Activated CD8-positive, alpha-beta memory T cell treated with anti-CD3 and anti-CD28 coated beads for 48 hours (primary cell): ENCODE measurements around the gene COL8A1.

ENCODE experiments used
- DNase-seq, 3 experiments: peaks; one replicate each; pipeline ENCODE4 v3.0.0-alpha.2; 2020; ENCODE audit warnings: low read depth in 2 of 3, low spot score in 2 of 3

The COL8A1 gene

DNA sequence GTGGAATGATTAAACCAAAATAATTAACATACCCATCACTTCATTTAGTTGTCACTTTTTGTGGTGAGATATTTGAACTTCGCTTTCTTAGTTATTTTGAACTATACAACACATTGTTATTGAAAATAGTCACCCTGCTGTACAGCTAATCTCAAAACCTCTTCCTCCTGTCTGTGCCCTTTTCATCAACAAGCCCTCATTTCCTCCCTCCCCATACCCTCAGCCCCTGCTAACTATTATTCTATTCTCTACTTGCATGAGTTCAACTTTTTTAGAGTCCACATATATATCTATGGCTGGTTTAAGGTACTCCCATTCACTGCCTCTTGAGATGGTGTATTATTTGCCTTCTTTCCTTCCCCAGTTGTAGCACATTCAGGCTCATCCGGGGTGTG, 32.2 kb downstream of the COL8A1 start:
- no peak for DNase-seq

DNA sequence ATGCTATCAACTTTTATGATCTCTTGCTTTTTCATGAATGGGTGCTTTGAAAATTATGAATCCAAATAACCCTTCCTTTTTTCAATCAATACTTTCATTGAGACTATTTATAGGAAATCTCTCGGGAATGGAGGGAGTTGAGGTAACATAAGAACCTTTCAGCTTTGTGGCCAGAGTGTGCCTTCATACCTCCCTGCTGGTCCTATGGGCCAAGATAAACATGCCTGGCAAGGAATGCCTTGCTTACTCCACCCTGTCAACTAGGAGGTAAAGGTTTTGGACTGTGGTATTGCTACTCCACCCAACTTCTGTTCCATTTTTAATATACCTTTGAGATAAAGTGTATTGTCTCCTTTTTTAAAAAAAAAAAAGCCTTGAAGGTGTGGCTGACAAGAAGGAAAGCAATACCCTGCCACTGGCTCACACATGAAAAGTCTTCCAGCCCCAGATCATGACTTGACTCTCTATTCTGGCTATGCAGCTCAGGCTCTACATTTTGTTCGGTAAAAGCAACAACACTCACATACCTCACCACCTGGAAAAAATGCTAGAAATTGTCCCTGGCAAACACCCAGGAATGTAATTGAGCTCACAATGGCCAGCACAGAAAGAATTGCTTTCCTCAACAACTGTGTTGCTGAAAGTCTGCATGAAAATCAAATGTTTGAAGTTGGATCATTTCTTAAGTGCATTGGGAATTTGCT, 35.8 kb downstream of the COL8A1 start:
- no peak for DNase-seq

- no peak for DNase-seq
These were observed 39.6 kb downstream of the COL8A1 start for GRCh38 chr3:99678023-99678422.

DNA sequence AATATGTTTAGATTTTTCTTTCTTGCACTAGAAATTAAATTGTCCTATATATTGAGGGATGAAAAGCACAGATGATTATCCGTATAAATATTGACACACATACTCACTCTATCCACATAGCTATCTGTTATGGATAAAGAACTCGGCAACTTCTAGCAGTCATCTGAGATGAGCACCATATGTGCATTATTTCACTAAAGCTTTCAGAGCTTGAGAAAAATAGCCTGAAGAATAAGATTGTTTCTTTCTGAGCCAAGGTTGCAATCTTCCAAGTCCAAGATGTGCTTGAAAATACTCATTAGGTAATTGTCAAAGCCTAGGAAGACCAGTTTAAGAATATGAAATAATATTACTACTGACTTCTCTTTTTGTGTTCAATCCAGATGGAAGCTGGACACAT, 40.5 kb downstream of the COL8A1 start:
- no peak for DNase-seq

DNA sequence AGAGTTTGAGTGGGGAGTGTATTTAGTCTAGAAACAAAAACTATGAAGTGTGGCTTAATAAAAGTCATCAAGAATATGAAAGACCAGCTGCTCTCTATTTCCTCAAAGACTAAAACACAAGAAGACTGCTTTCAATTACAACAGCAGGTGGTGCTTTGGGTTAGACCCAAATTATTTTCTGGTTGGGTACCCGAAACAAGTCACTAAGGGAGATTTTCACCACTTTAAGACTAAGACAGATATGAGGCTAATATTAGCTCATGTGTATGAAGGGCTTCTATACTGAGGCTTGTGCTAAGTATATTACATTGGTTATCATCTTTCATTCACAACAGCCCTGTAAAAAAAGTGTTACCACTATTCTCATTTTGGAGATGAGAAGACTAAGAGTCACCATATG, 43.1 kb downstream of the COL8A1 start:
- no peak for DNase-seq

- DNase-seq, result no peak
These were observed 43.6 kb downstream of the COL8A1 start for GRCh38 chr3:99681976-99682375.

DNA sequence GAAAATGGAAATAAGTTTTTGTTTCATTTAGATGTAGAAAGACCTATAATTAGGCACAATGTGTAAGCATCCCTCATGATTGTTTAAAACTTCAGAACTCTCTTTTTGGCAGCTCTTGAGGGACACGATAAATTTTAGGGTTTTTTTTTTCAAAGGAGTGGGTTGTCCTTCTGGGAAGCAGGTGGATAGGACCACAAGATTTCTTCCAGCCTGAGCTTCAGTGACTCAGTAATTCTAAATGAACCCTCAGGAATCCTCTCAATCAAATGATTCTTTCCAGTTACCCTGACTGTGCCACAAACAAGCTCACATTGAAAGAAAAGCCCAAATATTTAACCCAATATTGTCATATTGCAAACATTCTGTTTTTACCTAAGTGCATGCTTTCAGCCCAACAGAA, 45.1 kb downstream of the COL8A1 start:
- no peak for DNase-seq

DNA sequence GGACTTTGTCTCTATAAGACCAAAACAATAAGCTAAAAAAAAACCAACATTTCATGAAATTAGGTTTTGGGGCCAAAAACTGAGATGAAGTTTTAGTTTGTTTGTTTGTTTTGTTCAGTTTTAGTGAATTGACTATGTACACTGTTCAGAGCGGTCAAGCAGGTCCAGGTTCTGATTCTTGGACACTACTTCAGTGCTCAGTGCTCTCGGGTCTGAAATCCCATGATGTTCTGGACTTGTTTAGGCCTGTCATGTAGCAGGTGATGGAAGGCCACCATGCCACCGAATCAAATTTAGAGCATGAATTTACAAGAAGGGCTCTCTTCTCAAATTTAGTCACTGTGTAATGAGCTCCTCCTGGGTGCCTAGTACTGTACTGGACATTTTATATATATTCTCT, 45.5 kb downstream of the COL8A1 start:
- DNase-seq, result no peak

GRCh38 chr3:99684644-99685043, 46.2 kb downstream of the COL8A1 start:
- no peak for DNase-seq

GRCh38 chr3:99686469-99686868, 48.1 kb downstream of the COL8A1 start:
- no peak for DNase-seq

- peak in 1 of 3 experiments; percentile 9 for DNase-seq
These were observed 48.7 kb downstream of the COL8A1 start for GRCh38 chr3:99686955-99687612.

DNA sequence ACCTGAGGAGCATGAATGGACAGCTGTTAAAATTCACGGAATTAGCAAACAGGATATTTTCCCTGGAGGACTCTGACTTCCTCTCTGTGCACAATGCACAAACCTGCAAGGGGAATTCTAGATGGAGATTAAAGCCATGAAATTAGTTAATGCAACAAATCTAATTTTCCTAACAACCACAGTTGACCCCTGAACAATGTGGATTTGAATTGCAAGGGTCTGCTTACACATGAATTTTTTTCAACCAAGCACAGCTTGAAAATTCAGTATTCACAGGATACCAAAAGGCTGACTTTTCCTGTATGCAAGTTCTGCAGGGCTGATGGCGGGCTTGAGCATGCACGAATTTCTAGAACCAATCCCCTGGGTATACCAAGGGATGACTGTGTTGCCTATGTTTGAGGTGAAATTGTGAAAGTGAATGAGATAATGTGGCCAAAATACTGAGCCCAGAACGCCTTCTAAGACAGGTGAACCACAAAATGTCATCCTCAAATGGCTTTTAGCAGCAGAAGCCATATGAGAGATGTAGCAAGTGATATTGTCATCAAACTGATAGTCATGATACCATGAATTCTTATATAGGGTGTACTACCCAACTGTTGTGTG, 52.5 kb downstream of the COL8A1 start:
- no peak for DNase-seq

GRCh38 chr3:99693636-99694035, 55.2 kb downstream of the COL8A1 start:
- no peak for DNase-seq

GRCh38 chr3:99696497-99696896, 58.1 kb downstream of the COL8A1 start:
- DNase-seq, result no peak

DNA sequence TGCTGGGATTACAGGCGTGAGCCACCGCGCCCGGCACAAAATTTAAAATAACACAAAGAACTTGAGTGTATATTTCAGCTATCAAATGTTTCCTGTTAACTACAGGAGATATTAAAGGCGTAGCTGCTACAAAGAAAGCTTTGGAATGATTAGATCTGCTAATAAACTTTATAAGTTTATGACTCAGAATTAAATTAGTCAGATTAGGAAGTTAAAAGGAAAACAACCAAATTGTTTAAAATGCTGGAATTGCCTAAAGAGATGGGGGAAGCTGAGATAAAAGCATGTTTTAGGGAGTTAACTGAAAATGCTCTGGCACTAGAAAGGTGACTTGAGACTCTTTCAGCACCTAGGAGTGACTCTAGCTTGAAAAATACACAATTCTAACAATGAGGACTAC, 58.9 kb downstream of the COL8A1 start:
- no peak for DNase-seq

- DNase-seq, result no peak
These were observed 60.5 kb downstream of the COL8A1 start for GRCh38 chr3:99698932-99699331.

GRCh38 chr3:99699841-99700240, 61.4 kb downstream of the COL8A1 start:
- no peak for DNase-seq

DNA sequence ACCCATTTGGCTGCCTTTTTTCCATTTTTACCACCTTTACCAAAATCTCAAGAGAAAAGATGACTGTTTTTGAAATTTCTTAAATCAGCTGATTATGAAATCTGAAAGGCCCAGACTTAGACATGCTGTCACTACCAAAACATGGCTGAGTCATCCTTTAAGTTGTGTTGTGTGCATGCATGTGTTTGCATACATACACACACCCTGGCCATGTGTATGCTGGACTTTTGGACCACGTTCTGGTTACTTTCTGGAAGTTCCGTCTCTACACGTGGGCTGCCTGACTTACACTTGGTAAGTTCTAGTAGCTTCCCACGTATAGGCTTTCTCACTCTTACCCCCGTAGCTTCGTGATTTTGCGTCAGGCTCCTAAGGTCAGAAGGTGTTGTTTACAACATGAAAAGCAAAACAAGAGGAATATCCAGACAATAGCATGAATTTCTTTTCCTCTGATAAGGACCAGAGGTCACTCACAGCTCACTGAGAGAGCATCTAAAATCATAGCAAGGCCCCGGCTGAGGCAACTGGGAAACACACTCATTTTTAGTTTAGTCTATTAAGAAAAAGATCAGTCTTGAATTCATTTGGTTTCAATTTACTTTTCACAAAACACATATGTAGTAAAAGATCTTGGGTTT, 62.4 kb downstream of the COL8A1 start:
- no peak for DNase-seq

DNA sequence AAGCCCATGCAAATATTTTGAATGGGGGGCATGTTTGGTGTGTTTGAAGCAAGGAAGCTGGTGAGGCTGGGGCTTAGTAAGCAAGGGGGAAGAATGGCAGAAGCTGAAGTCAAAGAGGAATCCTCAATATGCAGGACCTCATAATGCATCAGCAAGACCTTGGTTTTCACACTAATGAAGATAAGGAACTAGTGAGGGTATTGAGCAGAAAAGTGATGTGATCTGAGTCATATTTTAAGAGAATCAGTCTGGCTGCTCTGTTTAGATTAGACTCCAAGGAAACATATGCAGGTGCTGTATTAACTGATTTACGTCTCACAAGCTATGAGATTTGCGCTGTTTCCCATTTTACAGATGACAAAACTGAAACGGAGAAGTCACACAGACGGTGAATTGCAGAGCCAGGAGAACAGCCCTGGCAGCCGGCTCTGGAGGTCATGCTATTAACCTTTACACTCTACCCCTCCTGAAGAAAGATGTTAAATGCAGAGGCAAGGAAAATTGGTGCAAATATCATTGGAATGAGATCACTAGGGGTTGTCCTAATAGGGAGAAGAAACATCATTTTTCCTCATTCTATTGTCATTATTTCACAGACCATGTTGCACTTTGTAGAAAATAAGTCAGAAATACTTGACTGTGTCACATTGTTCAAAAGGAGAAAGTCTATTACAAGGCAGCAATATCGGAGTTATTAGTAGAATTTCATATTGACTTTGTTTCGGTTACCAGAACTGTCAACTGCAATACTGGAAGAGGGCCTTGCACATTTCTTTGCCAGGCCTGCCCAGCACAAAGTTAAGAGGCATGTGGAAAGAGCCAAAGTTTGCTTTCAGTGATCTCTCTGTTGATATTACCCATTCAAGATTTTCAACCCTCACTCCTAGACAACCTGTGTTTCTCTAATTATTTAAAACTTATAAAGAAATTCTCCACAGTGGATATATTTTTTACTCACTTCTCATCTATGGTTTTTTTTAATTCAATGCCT, 64.9 kb downstream of the COL8A1 start:
- DNase-seq, result no peak

- DNase-seq, result no peak
These were observed 66.0 kb downstream of the COL8A1 start for GRCh38 chr3:99704417-99704816.

- no peak for DNase-seq
These were observed 68.0 kb downstream of the COL8A1 start for GRCh38 chr3:99706410-99706809.
